Gastroesophageal sphincter (tissue), 3 donors: ENCODE measurements around the gene CD200R1L.

Experiments used
- EP300 ChIP-seq: sonication (generic); formaldehyde crosslinking; IDR thresholded peaks from one replicate; pipeline ENCODE4 v1.6.1; 2017; ENCODE audit warnings: antibody characterized with exemption, mild to moderate bottlenecking
- POLR2AphosphoS5 ChIP-seq: sonication (generic); formaldehyde crosslinking; IDR thresholded peaks from one replicate; pipeline ENCODE4 v1.6.1; 2017; ENCODE audit warnings: antibody characterized with exemption
- TF ChIP-seq, protein P1 (sequence below), 4 experiments: fragments of 200-600 bp in 2 of 4; fragments of 450-650 bp in 2 of 4; sonication (generic) in 1 of 4; IDR thresholded peaks; one replicate each; pipeline ENCODE4 v1.5.1; 2017 to 2019; ENCODE audit warnings: antibody characterized with exemption in 4 of 4, mild to moderate bottlenecking in 2 of 4, moderate library complexity in 2 of 4

DNA sequence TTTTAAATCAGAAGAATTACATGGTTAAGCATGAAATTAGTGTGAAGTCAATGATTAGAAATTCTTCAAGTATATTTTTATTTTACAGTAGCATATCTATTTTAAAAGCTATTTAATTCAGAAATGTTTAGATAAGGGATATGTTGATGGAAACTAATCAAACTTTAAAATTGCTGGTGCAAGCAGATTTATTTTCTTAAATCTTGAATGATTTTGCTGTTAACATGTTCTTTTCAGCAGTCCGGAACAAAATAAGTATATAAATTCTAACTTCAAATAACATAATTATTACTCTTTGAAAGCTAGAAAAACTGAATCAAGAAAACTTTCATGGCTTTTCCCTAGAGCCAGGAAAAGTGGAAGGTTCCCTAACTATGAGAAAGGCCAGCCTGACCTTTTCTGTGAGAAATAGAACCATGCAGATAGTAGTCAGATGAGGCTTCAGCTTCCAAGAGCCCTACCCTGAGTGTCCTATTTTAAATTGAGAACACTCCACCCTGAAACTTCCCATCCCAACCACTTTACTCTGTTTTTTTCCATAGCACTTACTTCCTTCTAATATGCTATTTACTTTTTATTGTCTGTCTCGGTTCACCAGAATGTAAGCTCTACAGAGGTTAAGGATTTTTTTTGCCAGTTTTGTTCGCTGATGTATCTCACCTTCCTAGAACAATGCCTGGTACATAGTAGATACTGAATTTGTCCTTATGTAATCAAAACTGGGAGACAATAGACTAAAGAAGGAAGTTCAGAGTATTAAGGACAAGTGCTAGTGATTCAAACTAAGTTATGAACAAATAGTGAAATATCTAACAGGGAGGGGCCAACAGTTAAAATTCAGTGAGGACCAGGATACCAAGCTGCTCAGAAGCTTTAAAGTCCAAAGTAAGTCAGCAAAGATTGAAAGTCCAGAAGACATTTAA lies 66.8 kb downstream of the CD200R1L start:
- TF ChIP-seq, protein P1, sequence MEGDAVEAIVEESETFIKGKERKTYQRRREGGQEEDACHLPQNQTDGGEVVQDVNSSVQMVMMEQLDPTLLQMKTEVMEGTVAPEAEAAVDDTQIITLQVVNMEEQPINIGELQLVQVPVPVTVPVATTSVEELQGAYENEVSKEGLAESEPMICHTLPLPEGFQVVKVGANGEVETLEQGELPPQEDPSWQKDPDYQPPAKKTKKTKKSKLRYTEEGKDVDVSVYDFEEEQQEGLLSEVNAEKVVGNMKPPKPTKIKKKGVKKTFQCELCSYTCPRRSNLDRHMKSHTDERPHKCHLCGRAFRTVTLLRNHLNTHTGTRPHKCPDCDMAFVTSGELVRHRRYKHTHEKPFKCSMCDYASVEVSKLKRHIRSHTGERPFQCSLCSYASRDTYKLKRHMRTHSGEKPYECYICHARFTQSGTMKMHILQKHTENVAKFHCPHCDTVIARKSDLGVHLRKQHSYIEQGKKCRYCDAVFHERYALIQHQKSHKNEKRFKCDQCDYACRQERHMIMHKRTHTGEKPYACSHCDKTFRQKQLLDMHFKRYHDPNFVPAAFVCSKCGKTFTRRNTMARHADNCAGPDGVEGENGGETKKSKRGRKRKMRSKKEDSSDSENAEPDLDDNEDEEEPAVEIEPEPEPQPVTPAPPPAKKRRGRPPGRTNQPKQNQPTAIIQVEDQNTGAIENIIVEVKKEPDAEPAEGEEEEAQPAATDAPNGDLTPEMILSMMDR (IDR thresholded peaks at IDR 0.05) = no peak
- TF ChIP-seq EP300 = no peak
- TF ChIP-seq POLR2AphosphoS5 = no peak
